Spleen (tissue), 11 donors: ENCODE results near the gene MAPKAP1. TPM values are rescaled to one million over a fixed set of nuclear protein-coding genes. Genes with fewer than 3 reads are reported as not detected.

Source experiments
- DNase-seq: peaks from one replicate; pipeline ENCODE4 v3.0.0-alpha.2; 2020
- H3K27ac ChIP-seq, 8 donors: fragments of 200-600 bp; sonication (generic) in 7 of 8; 1 replicate in 4 of 8; 2 replicates in 4 of 8; pipeline versions ENCODE4 v1.5.0 to v1.8.0; 2016 to 2021; ENCODE audit warnings: inconsistent platforms in 4 of 8, mild to moderate bottlenecking in 4 of 8, moderate library complexity in 1 of 8
- H3K27me3 ChIP-seq, 7 donors: fragments of 200-600 bp; sonication (generic) in 6 of 7; replicated peaks in 1 of 7; 1 replicate in 4 of 7; 2 replicates in 3 of 7; pipeline versions ENCODE4 v1.5.0 to v1.8.0; 2016 to 2021; ENCODE audit warnings: inconsistent platforms in 3 of 7, mild to moderate bottlenecking in 1 of 7
- H3K36me3 ChIP-seq, 6 donors: fragments of 200-600 bp; sonication (generic) in 5 of 6; 1 replicate in 4 of 6; 2 replicates in 2 of 6; pipeline versions ENCODE4 v1.5.0 to v1.8.0; 2016 to 2021; ENCODE audit warnings: inconsistent platforms in 2 of 6
- H3K4me1 ChIP-seq, 6 donors: fragments of 200-600 bp; sonication (generic) in 5 of 6; 1 replicate in 3 of 6; 2 replicates in 3 of 6; pipeline versions ENCODE4 v1.5.0 to v1.8.0; 2016 to 2021; ENCODE audit warnings: inconsistent platforms in 3 of 6
- H3K4me3 ChIP-seq, 8 donors: fragments of 200-600 bp; sonication (generic) in 7 of 8; 1 replicate in 4 of 8; 2 replicates in 4 of 8; pipeline versions ENCODE4 v1.5.0 to v1.8.0; 2016 to 2021; ENCODE audit warnings: inconsistent platforms in 4 of 8, mild to moderate bottlenecking in 4 of 8, moderate library complexity in 2 of 8
- H3K9me3 ChIP-seq, 8 donors: fragments of 200-600 bp; sonication (generic) in 7 of 8; 1 replicate in 4 of 8; 2 replicates in 4 of 8; pipeline versions ENCODE4 v1.5.0 to v1.8.0; 2016 to 2021; ENCODE audit warnings: inconsistent platforms in 4 of 8
- POLR2A ChIP-seq, 3 donors: fragments of 450-650 bp; IDR thresholded peaks; one replicate each; pipeline ENCODE4 v1.5.1; 2017; ENCODE audit warnings: antibody characterized with exemption in 3 of 3, mild to moderate bottlenecking in 1 of 3
- POLR2AphosphoS5 ChIP-seq, 3 donors: sonication (generic); formaldehyde crosslinking; IDR thresholded peaks; one replicate each; pipeline ENCODE4 v1.5.1; 2017; ENCODE audit warnings: antibody characterized with exemption in 3 of 3
- WGBS, 5 donors: extraction: QIAGEN DNeasy Blood & Tissue Kit in 3 of 5; methylation state at CpG; one replicate each; pipeline versions ENCODE4 v1.1.5 to v1.1.7; 2013 to 2018; 5-methylcytosine and 5-hydroxymethylcytosine counted together
- intact Hi-C: fragments of 100-400 bp; cut with DNase I; formaldehyde crosslinking; loops from one replicate; pipeline ENCODE4 v1.15.0; 2023; ENCODE audit warnings: low total_unique reads
- polyA plus RNA-seq, 3 donors: library from polyadenylated mRNA; stranded (reverse); fragments of 200-250 nt; gene quantifications; one replicate each; pipeline ENCODE4 v1.2.1, GENCODE V29; 2013
- total RNA-seq, 7 donors: library from RNA; depleted of rRNA in 3 of 7; stranded (reverse); fragments of >200 nt in 3 of 7; fragmentation: NEBNext Ultra II Directional in 4 of 7; extraction: Animal tissue kit (Norgen Biotek cat#: 25700) in 4 of 7; gene quantifications; one replicate each; pipeline versions ENCODE4 v1.1.0 to v1.2.1, GENCODE V29; 2016 to 2021
- TF ChIP-seq, protein P1 (sequence below), 11 experiments: fragments of 200-600 bp in 7 of 11; fragments of 450-650 bp in 4 of 11; sonication (generic) in 4 of 11; IDR thresholded peaks in 8 of 11; conservative IDR thresholded peaks in 3 of 11; 1 replicate in 7 of 11; 2 replicates in 4 of 11; pipeline versions ENCODE4 v1.4.0 to v1.8.0; 2016 to 2021; ENCODE audit warnings: antibody characterized with exemption in 11 of 11, inconsistent platforms in 4 of 11, mild to moderate bottlenecking in 1 of 11
- donor health status: healthy with polysubstance abuse.
- donor health status: DM: no; HTN: no; CAD: no; lungs with moderate emphysema.
- donor health status: DM: no; HTN: no; CAD: no.
- donor health status: Bipolar disorder and iron deficiency.
- donor health status: healthy.
- donor health status: DM: no; HTN: no; CAD: no.
- donor health status: DM: yes; HTN: yes; CAD: no.

The MAPKAP1 gene
- total and polyA plus RNA-seq, 10 donors = 37.2 to 77.2 (median 60.4) TPM

DNA sequence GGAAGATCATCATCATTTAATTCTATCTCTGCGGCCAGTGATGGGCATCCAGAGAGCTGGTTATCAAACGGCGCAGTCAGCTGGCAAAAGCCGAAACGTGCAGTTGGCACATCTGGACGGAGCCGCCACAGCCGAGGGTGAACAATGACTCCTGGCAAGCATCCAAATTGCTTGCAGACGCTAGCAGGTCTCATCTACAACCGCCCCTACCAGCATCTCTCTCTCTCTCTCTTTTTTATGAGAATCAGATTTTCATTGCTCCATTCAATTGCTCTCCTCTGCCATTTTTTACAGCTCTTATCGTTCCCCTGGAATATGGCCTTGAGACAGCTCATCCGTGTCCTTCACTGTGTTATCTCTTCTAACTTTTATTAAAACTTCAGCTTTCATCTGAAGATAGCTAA, 165.2 kb downstream of the MAPKAP1 start:
- no peak overlapping the region for H3K27ac ChIP-seq
- intact Hi-C loops = no loop called here
- no peaks in the 10 kb centered on the region for H3K9me3 ChIP-seq
- peaks cover 0 to 71% (median 11%) of the 10 kb centered on the region in 6 donors for H3K36me3 ChIP-seq
- TF ChIP-seq, protein P1, sequence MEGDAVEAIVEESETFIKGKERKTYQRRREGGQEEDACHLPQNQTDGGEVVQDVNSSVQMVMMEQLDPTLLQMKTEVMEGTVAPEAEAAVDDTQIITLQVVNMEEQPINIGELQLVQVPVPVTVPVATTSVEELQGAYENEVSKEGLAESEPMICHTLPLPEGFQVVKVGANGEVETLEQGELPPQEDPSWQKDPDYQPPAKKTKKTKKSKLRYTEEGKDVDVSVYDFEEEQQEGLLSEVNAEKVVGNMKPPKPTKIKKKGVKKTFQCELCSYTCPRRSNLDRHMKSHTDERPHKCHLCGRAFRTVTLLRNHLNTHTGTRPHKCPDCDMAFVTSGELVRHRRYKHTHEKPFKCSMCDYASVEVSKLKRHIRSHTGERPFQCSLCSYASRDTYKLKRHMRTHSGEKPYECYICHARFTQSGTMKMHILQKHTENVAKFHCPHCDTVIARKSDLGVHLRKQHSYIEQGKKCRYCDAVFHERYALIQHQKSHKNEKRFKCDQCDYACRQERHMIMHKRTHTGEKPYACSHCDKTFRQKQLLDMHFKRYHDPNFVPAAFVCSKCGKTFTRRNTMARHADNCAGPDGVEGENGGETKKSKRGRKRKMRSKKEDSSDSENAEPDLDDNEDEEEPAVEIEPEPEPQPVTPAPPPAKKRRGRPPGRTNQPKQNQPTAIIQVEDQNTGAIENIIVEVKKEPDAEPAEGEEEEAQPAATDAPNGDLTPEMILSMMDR (IDR thresholded peaks at IDR 0.05 in 8 of 11, conservative IDR thresholded peaks at IDR 0.05 in 3 of 11) = no peak
- TF ChIP-seq POLR2A (IDR thresholded peaks at IDR 0.05) (no peak), POLR2AphosphoS5 (IDR thresholded peaks at IDR 0.05) (no peak)
- DNase-seq = no peak
- no peak overlapping the region for H3K4me3 ChIP-seq
- no peaks in the 10 kb centered on the region for H3K27me3 ChIP-seq
- peaks cover 0 to 5% (median 0%) of the 10 kb centered on the region in 6 donors for H3K4me1 ChIP-seq
- WGBS, 5 donors = 81 to 91% (median 84%) methylated on average over 12 of the region's 12 CpGs

DNA sequence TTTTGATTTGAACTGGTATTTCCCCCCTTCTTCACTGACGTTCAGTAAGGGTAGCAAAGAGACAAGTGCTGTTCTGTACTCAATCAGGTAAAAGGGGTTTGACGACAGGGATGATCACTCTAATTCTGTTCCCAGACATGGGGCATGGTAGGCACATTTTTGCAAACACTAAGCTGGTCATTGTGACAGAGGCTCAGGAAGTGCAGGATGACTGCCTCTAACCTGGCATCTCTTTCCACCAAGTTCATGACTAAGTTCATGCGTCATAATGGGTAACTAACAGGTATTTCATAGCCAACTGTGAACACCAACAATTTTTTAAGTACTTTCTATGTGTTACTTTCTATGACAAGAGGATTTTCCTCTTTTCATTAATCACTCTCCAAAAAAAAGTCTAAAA, 166.5 kb downstream of the MAPKAP1 start:
- intact Hi-C loops = no loop called here
- Histone ChIP-seq H3K36me3 (peaks cover 0 to 63% (median 11%) of the 10 kb centered on the region in 6 donors), H3K27ac (no peak overlapping the region), H3K4me3 (no peak overlapping the region), H3K4me1 (peaks cover 0 to 13% (median under 1%) of the 10 kb centered on the region in 6 donors), H3K9me3 (no peaks in the 10 kb centered on the region), H3K27me3 (no peaks in the 10 kb centered on the region)
- DNase-seq = no peak
- TF ChIP-seq, protein P1 (IDR thresholded peaks at IDR 0.05 in 8 of 11, conservative IDR thresholded peaks at IDR 0.05 in 3 of 11) = no peak
- TF ChIP-seq POLR2A (IDR thresholded peaks at IDR 0.05) (no peak), POLR2AphosphoS5 (IDR thresholded peaks at IDR 0.05) (no peak)
- WGBS, 5 donors = 87 to 99% (median 94%) methylated on average over 3 of the region's 3 CpGs

DNA sequence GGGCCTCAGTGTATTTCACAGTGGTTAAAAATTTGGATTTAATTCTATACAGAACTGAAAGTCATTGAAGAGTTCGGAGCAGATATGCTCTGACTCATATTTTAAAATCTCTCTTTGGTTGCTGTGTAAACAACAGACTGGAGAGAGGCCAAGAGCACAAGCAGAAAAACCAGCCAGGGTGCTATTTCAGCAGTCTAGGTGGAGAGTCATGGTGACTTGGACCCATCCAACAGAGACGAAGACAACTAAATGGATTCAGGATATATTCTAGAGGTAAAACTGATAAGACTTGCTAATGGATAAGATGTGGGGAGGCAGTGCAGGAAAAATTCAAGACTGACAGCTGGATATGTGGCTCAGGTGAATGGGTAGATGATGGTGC, 168.9 kb downstream of the MAPKAP1 start:
- no peak overlapping the region for H3K4me3 ChIP-seq
- no peak overlapping the region for H3K27ac ChIP-seq
- H3K27me3 ChIP-seq = no peaks in the 10 kb centered on the region
- H3K36me3 ChIP-seq = peaks cover 0 to 59% (median 11%) of the 10 kb centered on the region in 6 donors
- no peaks in the 10 kb centered on the region for H3K9me3 ChIP-seq
- DNase-seq = no peak
- H3K4me1 ChIP-seq = peaks cover 0 to 31% (median 3%) of the 10 kb centered on the region in 6 donors
- 80 to 94% (median 86%) methylated on average over 2 of the region's 2 CpGs for WGBS, 5 donors
- TF ChIP-seq, protein P1 (IDR thresholded peaks at IDR 0.05 in 8 of 11, conservative IDR thresholded peaks at IDR 0.05 in 3 of 11) = no peak
- no peak for TF ChIP-seq POLR2A (IDR thresholded peaks at IDR 0.05)
- TF ChIP-seq POLR2AphosphoS5 (IDR thresholded peaks at IDR 0.05) = no peak
- intact Hi-C loops = no loop called here

DNA sequence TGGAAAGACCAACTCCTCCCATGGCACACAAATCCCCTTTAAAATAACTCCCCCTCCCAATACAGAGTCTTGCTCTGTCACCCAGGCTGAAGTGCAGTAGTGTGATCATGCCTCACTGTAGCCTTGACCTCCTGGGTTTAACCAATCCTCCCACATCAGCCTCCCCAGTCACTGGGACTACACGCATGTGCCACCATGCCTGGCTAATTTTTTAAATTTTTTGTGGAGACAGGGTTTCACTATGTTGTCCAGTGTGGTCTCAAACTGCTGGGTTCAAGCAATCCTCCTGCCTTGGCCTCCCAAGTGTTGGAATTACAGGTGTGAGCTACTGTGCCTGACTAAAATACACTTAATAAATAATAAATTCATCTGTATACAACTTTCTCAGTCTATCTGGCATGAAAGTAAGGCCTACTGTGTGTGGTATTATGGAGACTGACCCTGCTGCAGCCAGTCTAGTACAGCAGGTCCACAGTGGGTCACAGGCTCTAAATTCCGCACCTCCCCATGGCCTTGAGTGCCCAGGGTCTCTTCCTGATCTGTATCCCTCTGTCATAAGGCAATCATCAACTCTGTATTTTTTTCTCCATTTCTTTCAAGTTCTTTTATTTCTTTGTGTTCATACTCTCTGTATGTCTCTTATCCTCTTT, 169.4 kb downstream of the MAPKAP1 start:
- H3K4me1 ChIP-seq = peaks cover 0 to 31% (median 3%) of the 10 kb centered on the region in 6 donors
- H3K9me3 ChIP-seq = no peaks in the 10 kb centered on the region
- intact Hi-C loops = no loop called here
- no peak overlapping the region for H3K27ac ChIP-seq
- 92 to 97% (median 95%) methylated on average over 2 of the region's 2 CpGs for WGBS, 5 donors
- DNase-seq = no peak
- H3K27me3 ChIP-seq = no peaks in the 10 kb centered on the region
- peaks cover 0 to 54% (median 10%) of the 10 kb centered on the region in 6 donors for H3K36me3 ChIP-seq
- H3K4me3 ChIP-seq = no peak overlapping the region
- no peak for TF ChIP-seq POLR2AphosphoS5 (IDR thresholded peaks at IDR 0.05)
- no peak for TF ChIP-seq POLR2A (IDR thresholded peaks at IDR 0.05)
- TF ChIP-seq, protein P1 (IDR thresholded peaks at IDR 0.05 in 8 of 11, conservative IDR thresholded peaks at IDR 0.05 in 3 of 11) = no peak
